Heart left ventricle (tissue), 13 donors: ENCODE results near the gene RIN3.

Source experiments
- POLR2A ChIP-seq, 2 donors: fragments of 450-650 bp; IDR thresholded peaks; one replicate each; pipeline ENCODE4 v1.6.1; 2017; ENCODE audit warnings: antibody characterized with exemption in 2 of 2, mild to moderate bottlenecking in 2 of 2, moderate library complexity in 2 of 2
- TF ChIP-seq, protein P1 (sequence below), 12 donors: fragments of 200-600 bp; sonication (generic) in 4 of 12; IDR thresholded peaks; one replicate each; pipeline versions ENCODE4 v1.5.0 to v1.8.0; 2018 to 2022; ENCODE audit warnings: antibody characterized with exemption in 12 of 12, mild to moderate bottlenecking in 5 of 12
- donor health status: ischemic (EF 13 %, LVEDD 7.1; RV severe dilation, severe dysfunction).
- donor health status: DM: no; HTN: yes; CAD: no.
- donor health status: DM: no; HTN: no; CAD: no.
- donor health status: ischemic (EF 25% LVEDD 6.9; RV normal size, moderate dysfunction).
- donor health status: ischemic (EF 25% LVEDD 5.7; RV mildly dilated, moderate dysfunction).
- donor health status: ischemic (EF 35%, LVEDD 5.7; RV mildly dilated, moderate dysfunction).
- donor health status: nonischemic (EF 11% LVEDD 7.7; RV severe dilation, severe dysfunction).
- donor health status: DM: yes; HTN: yes; CAD: no.
- donor health status: PGD.
- donor health status: ischemic (EF 29% LVEDD 5.4; RV normal size, mild dysfunction).
- donor health status: nonischemic (EF 23%, LVEDD 6.1; RV moderate dilation, normal function).

DNA sequence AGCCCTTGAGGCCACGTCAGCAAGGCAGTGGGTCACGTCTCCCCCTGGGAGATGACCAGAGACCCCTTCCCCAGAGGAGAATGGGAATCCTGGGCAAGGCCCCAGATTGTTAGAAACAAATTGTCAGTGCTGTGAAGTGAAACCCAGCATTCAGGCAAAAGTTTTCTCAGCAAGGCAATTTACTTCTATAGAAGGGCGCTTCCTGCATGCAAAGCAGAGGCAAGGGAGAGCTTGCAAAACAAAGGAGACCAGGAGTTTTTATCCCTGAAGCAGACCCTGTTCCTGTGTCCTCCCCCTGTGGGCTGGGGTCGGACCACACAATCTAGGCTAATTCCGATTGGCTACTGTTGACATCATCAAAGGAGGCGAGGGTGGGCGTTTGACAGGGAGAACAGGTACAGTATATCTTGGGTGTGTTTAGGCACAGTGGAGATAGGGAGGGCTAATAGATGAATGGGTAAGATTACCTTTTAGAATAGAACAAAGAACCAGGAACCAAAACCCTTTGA is 114.2 kb downstream of the RIN3 start:
- TF ChIP-seq POLR2A (IDR thresholded peaks at IDR 0.05) = no peak
- TF ChIP-seq, protein P1, sequence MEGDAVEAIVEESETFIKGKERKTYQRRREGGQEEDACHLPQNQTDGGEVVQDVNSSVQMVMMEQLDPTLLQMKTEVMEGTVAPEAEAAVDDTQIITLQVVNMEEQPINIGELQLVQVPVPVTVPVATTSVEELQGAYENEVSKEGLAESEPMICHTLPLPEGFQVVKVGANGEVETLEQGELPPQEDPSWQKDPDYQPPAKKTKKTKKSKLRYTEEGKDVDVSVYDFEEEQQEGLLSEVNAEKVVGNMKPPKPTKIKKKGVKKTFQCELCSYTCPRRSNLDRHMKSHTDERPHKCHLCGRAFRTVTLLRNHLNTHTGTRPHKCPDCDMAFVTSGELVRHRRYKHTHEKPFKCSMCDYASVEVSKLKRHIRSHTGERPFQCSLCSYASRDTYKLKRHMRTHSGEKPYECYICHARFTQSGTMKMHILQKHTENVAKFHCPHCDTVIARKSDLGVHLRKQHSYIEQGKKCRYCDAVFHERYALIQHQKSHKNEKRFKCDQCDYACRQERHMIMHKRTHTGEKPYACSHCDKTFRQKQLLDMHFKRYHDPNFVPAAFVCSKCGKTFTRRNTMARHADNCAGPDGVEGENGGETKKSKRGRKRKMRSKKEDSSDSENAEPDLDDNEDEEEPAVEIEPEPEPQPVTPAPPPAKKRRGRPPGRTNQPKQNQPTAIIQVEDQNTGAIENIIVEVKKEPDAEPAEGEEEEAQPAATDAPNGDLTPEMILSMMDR (IDR thresholded peaks at IDR 0.05) = no peak
